Measurements from ENCODE around the gene APMAP.

GRCh38 chr20:24984961-24985640 lies 7.5 kb downstream of the APMAP start:
- TF ChIP-seq POLR2A (IDR thresholded peaks at IDR 0.05; ENCODE audit: low read length): no peak
- no peak for TF ChIP-seq GATA1 (IDR thresholded peaks at IDR 0.05; ENCODE audit: low read depth, low read length)
